GM12891 (cell line): ENCODE results near the gene CEMIP.

Source experiments
- POLR2A ChIP-seq: IDR thresholded peaks from 2 replicates; pipeline ENCODE4 v1.6.1; 2011; ENCODE audit warnings: low read depth, low read length, control low read depth
- POLR2AphosphoS5 ChIP-seq: IDR thresholded peaks from 2 replicates; pipeline ENCODE4 v1.6.1; 2011; ENCODE audit warnings: low read depth, low read length, control low read depth
- POU2F2 ChIP-seq: IDR thresholded peaks from 2 replicates; pipeline ENCODE4 v1.6.1; 2011; ENCODE audit warnings: low read depth, mild to moderate bottlenecking, control low read depth, low read length, moderate library complexity
- TAF1 ChIP-seq: IDR thresholded peaks from 2 replicates; pipeline ENCODE4 v1.6.1; 2011; ENCODE audit warnings: low read depth, low read length, control low read depth

GRCh38 chr15:80819001-80819400, 39.8 kb downstream of the CEMIP start:
- TF ChIP-seq POLR2AphosphoS5 (no peak), POLR2A (no peak), TAF1 (no peak), POU2F2 (no peak)
